Measurements from ENCODE around the gene FTH1.

DNA sequence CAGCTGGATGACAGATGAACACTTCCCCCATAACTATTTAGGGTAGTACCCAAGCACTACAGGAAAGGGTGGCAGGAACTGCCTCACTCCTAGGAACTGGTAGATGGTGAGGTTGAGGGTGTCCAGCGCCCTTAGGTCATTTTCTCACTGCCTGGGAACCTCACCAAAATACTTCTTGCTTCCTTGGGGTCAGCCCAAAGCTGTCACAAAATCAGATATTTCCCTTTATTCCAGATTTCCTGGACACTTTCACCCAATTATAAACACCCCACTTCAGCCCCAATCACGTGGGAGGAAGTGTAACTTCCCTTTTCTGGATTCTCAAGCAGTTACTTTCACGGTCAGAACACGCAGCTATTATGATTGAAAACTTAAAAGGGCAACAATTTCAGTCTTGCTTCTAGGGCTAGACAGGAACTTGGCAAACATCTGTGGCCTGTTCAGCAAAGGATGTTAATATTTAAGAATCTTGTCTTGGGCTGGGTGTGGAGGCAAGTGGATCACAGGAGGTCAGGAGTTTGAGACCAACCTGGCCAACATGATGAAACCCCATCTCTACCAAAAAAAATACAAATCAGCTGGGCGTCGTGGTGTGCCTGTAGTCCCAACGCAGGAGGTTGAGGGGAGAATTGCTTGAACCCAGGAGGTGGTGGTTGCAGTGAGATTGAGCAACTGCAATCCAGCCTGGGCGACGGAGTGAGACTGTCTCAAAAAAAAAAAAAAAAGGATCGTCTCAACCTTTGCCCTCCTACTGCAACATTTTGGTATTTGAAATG lies 4.0 kb downstream of the FTH1 start:
- TF ChIP-seq POLR2A (IDR thresholded peaks at IDR 0.05) = peak in 2 of 3 donors; percentile 21 to 52
- TF ChIP-seq, protein P1, sequence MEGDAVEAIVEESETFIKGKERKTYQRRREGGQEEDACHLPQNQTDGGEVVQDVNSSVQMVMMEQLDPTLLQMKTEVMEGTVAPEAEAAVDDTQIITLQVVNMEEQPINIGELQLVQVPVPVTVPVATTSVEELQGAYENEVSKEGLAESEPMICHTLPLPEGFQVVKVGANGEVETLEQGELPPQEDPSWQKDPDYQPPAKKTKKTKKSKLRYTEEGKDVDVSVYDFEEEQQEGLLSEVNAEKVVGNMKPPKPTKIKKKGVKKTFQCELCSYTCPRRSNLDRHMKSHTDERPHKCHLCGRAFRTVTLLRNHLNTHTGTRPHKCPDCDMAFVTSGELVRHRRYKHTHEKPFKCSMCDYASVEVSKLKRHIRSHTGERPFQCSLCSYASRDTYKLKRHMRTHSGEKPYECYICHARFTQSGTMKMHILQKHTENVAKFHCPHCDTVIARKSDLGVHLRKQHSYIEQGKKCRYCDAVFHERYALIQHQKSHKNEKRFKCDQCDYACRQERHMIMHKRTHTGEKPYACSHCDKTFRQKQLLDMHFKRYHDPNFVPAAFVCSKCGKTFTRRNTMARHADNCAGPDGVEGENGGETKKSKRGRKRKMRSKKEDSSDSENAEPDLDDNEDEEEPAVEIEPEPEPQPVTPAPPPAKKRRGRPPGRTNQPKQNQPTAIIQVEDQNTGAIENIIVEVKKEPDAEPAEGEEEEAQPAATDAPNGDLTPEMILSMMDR (IDR thresholded peaks at IDR 0.05 in 8 of 11, conservative IDR thresholded peaks at IDR 0.05 in 3 of 11) = peak in 1 of 11 experiments; percentile 9
